GM21526 (cell line): ENCODE measurements around the gene FMR1NB.

Experiments
- ATAC-seq: cut with Tn5 transposase; IDR thresholded peaks from one replicate; pipeline ENCODE4 v1.9.1; 2021; ENCODE audit warnings: moderate library complexity; ENCODE audit not compliant: unreplicated experiment, low FRiP score

Gene FMR1NB

GRCh38 chrX:148069759-148070503 lies 88.8 kb downstream of the FMR1NB start:
- ATAC-seq: peak; percentile 98

- ATAC-seq: no peak
Observed at GRCh38 chrX:148070504-148070877, 89.4 kb downstream of the FMR1NB start.
